AG10803 (cell line): ENCODE measurements around the gene SPDEF.

Experiments used
- DNase-seq: peaks from one replicate; pipeline ENCODE4 v3.0.0; 2010; ENCODE audit warnings: low read depth
- H3K4me3 ChIP-seq: 2 replicates; pipeline ENCODE4 v1.5.1; 2011; ENCODE audit warnings: mild to moderate bottlenecking, low read length, control low read depth
- TF ChIP-seq, protein P1 (sequence below): conservative IDR thresholded peaks from 2 replicates; pipeline ENCODE4 v1.5.1; 2011; ENCODE audit warnings: mild to moderate bottlenecking, low read length, control low read depth, inconsistent platforms

Gene SPDEF

GRCh38 chr6:34544776-34545471 is 11.2 kb downstream of the SPDEF start:
- DNase-seq, result no peak
- TF ChIP-seq, protein P1, sequence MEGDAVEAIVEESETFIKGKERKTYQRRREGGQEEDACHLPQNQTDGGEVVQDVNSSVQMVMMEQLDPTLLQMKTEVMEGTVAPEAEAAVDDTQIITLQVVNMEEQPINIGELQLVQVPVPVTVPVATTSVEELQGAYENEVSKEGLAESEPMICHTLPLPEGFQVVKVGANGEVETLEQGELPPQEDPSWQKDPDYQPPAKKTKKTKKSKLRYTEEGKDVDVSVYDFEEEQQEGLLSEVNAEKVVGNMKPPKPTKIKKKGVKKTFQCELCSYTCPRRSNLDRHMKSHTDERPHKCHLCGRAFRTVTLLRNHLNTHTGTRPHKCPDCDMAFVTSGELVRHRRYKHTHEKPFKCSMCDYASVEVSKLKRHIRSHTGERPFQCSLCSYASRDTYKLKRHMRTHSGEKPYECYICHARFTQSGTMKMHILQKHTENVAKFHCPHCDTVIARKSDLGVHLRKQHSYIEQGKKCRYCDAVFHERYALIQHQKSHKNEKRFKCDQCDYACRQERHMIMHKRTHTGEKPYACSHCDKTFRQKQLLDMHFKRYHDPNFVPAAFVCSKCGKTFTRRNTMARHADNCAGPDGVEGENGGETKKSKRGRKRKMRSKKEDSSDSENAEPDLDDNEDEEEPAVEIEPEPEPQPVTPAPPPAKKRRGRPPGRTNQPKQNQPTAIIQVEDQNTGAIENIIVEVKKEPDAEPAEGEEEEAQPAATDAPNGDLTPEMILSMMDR, result no peak
- no peak overlapping the region for H3K4me3 ChIP-seq

- TF ChIP-seq, protein P1, result no peak
- no peak for DNase-seq
- H3K4me3 ChIP-seq, result no peak overlapping the region
These were observed 12.0 kb downstream of the SPDEF start for GRCh38 chr6:34544052-34544604.

GRCh38 chr6:34543421-34543820 is 12.7 kb downstream of the SPDEF start:
- TF ChIP-seq, protein P1, result no peak
- peak; percentile 45 for DNase-seq
- H3K4me3 ChIP-seq, result no peak overlapping the region

GRCh38 chr6:34540841-34541240 is 15.3 kb downstream of the SPDEF start:
- no peak overlapping the region for H3K4me3 ChIP-seq
- TF ChIP-seq, protein P1, result no peak
- no peak for DNase-seq

DNA sequence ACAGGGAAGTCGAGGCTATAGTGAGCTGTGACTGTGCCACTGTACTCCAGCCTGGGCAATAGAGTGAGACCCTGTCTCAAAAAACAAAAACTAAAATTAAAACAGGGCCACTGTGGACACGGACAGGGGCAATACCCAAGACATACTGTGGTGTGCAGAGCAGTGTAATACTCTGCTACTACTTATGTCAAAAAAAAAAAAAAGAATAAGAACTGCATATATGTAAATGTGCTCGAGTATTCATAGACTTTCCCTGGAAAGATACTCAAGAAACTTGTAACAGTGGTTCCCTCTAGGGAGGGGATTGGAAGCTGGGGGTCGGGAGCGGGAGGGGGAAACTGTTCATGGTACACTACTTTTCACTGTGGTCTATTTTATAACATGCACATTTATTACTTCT is 15.9 kb downstream of the SPDEF start:
- DNase-seq, result no peak
- no peak overlapping the region for H3K4me3 ChIP-seq
- TF ChIP-seq, protein P1, result no peak

- no peak for DNase-seq
- TF ChIP-seq, protein P1, result no peak
- no peak overlapping the region for H3K4me3 ChIP-seq
These were observed 16.9 kb downstream of the SPDEF start for GRCh38 chr6:34539181-34539580.

GRCh38 chr6:34538581-34538980 is 17.5 kb downstream of the SPDEF start:
- DNase-seq, result no peak
- TF ChIP-seq, protein P1, result no peak
- H3K4me3 ChIP-seq, result no peak overlapping the region
